Osteocyte (in vitro differentiated cells): Measurements from ENCODE around the gene MROH8. TPM values are rescaled to one million over a fixed set of nuclear protein-coding genes. Genes with fewer than 3 reads are reported as not detected.

ENCODE experiments used
- DNase-seq: peaks from one replicate; pipeline ENCODE4 v3.0.0; 2021; ENCODE audit warnings: mixed read lengths; ENCODE audit not compliant: unreplicated experiment; ENCODE audit errors: extremely low spot score
- H3K27ac Mint-ChIP-seq: one replicate; pipeline ENCODE4 v1.8.0; 2021; ENCODE audit warnings: mild to moderate bottlenecking, mixed read lengths; ENCODE audit not compliant: unreplicated experiment
- H3K27me3 Mint-ChIP-seq: one replicate; pipeline ENCODE4 v1.8.0; 2021; ENCODE audit warnings: mixed read lengths; ENCODE audit not compliant: unreplicated experiment
- H3K36me3 Mint-ChIP-seq: one replicate; pipeline ENCODE4 v1.8.0; 2021; ENCODE audit warnings: mixed read lengths; ENCODE audit not compliant: unreplicated experiment
- H3K4me1 Mint-ChIP-seq: one replicate; pipeline ENCODE4 v1.8.0; 2021; ENCODE audit warnings: mixed read lengths; ENCODE audit not compliant: unreplicated experiment
- H3K4me3 Mint-ChIP-seq: one replicate; pipeline ENCODE4 v1.8.0; 2021; ENCODE audit warnings: mild to moderate bottlenecking, moderate library complexity, mixed read lengths; ENCODE audit not compliant: unreplicated experiment
- H3K9me3 Mint-ChIP-seq: one replicate; pipeline ENCODE4 v1.8.0; 2021; ENCODE audit warnings: mixed read lengths; ENCODE audit not compliant: unreplicated experiment
- total RNA-seq: library from RNA; stranded (reverse); gene quantifications from 2 replicates; pipeline ENCODE4 v1.2.1, GENCODE V29; 2021
- TF ChIP-seq, protein P1 (sequence below): fragments of 200-600 bp; sonication (generic); IDR thresholded peaks from 2 replicates; pipeline ENCODE4 v1.5.0; 2021; ENCODE audit warnings: antibody characterized with exemption, mild to moderate bottlenecking, moderate library complexity

MROH8 gene
- total RNA-seq, 1 donor from 2014 or later, result 1.5 TPM

- Mint-ChIP-seq H3K27me3 (no peaks in the 10 kb centered on the region), H3K4me3 (no peak overlapping the region), H3K4me1 (peaks cover 15% of the 10 kb centered on the region), H3K27ac (no peak overlapping the region), H3K36me3 (peaks cover 45% of the 10 kb centered on the region), H3K9me3 (no peaks in the 10 kb centered on the region)
- no peak for DNase-seq
- TF ChIP-seq, protein P1, sequence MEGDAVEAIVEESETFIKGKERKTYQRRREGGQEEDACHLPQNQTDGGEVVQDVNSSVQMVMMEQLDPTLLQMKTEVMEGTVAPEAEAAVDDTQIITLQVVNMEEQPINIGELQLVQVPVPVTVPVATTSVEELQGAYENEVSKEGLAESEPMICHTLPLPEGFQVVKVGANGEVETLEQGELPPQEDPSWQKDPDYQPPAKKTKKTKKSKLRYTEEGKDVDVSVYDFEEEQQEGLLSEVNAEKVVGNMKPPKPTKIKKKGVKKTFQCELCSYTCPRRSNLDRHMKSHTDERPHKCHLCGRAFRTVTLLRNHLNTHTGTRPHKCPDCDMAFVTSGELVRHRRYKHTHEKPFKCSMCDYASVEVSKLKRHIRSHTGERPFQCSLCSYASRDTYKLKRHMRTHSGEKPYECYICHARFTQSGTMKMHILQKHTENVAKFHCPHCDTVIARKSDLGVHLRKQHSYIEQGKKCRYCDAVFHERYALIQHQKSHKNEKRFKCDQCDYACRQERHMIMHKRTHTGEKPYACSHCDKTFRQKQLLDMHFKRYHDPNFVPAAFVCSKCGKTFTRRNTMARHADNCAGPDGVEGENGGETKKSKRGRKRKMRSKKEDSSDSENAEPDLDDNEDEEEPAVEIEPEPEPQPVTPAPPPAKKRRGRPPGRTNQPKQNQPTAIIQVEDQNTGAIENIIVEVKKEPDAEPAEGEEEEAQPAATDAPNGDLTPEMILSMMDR, result no peak
These were observed 25.8 kb upstream of the MROH8 start for GRCh38 chr20:37205130-37205529.

GRCh38 chr20:37204056-37204455, 24.7 kb upstream of the MROH8 start:
- H3K27ac Mint-ChIP-seq, result no peak overlapping the region
- no peak overlapping the region for H3K4me3 Mint-ChIP-seq
- peaks cover 15% of the 10 kb centered on the region for H3K4me1 Mint-ChIP-seq
- H3K27me3 Mint-ChIP-seq, result no peaks in the 10 kb centered on the region
- DNase-seq, result no peak
- H3K36me3 Mint-ChIP-seq, result peaks cover 50% of the 10 kb centered on the region
- TF ChIP-seq, protein P1, result no peak
- H3K9me3 Mint-ChIP-seq, result no peaks in the 10 kb centered on the region

DNA sequence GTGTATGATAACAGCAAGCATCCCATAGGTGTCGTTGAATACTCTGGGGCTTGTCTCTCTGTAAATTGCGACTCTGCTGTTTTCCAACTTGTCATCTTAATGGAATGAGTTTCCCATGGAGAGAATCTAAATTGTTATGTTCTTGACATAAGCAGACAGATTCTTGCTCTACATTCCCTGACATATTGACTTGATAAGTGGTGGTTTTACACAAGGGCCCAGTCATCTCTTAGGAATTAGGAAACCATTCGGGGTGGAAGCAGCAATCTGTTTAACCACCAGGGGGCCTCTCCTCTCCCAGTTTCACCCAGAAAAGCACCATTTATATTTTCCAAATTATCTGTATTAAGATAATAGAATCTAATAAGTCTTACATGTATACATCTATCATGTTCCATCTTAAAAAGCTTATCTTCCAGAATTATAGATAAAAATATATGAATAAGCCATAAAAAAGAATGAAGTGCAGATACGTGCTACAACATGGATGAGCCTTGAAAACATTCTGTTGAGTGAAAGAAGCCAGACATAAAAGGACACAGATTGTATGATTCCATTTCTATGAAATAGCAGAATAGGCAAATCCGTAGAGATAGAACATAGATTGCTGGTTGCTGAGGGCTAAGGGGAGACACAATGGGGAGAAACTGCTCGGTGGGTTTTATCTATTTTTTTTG, 23.1 kb upstream of the MROH8 start:
- H3K27me3 Mint-ChIP-seq, result no peaks in the 10 kb centered on the region
- H3K27ac Mint-ChIP-seq, result peak overlapping the region; percentile 82
- H3K9me3 Mint-ChIP-seq, result no peaks in the 10 kb centered on the region

GRCh38 chr20:37201827-37202162, 22.4 kb upstream of the MROH8 start:
- H3K9me3 Mint-ChIP-seq, result no peaks in the 10 kb centered on the region
- peaks cover 15% of the 10 kb centered on the region for H3K4me1 Mint-ChIP-seq
- peak overlapping the region; percentile 82 for H3K27ac Mint-ChIP-seq
- H3K27me3 Mint-ChIP-seq, result no peaks in the 10 kb centered on the region
- TF ChIP-seq, protein P1, result no peak
- DNase-seq, result no peak
- H3K36me3 Mint-ChIP-seq, result peaks cover 44% of the 10 kb centered on the region
- no peak overlapping the region for H3K4me3 Mint-ChIP-seq

More for the DNA sequence above, 23.1 kb upstream of the MROH8 start:
- TF ChIP-seq, protein P1, result peak; percentile 89
- H3K36me3 Mint-ChIP-seq, result peaks cover 50% of the 10 kb centered on the region
- no peak for DNase-seq
- peak overlapping the region; percentile 39 for H3K4me3 Mint-ChIP-seq
- H3K4me1 Mint-ChIP-seq, result peaks cover 15% of the 10 kb centered on the region

DNA sequence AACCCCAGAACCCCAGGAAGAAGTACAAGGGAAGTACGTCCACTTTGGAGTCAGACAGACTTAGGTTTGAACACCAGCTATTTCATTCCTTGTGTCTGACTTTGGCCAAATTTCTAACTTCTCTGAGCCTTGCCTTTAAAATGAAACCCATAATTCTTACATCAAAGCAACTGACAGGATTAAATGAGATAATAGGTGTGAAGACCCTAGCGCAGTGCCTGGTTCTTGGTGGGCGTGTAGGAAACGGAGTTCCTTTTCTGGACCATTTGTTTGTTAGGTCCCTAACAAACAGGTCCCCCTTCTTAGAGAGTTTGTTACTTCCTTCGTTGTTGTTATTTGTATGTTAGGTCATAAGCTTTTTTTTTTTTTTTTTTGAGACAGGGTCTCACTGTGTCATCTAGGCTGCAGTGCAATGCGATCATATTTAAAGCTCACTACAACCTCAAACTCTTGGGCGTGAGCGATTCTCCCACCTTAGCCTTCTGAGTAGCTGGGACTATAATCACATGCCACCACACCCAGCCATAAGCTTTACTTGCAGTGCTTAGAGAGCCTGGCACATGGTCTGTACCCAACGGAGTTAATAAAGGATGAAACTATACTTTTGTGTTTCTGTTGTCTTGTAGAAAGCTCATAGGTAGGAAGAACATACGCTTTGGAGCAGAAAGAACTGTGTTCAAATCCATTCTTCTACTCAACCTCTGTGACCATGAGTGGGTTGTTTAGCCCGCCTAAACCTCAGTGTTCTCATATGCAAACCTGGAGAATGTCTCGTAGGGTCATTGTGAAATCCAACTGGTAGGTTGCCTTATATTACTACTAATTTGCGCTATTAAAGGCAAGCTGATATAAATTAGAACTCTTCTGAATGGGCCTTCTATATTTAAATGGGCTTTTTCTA, 21.8 kb upstream of the MROH8 start:
- Mint-ChIP-seq H3K4me3 (no peak overlapping the region), H3K27ac (peak overlapping the region; percentile 82), H3K36me3 (peaks cover 41% of the 10 kb centered on the region), H3K27me3 (no peaks in the 10 kb centered on the region), H3K9me3 (no peaks in the 10 kb centered on the region), H3K4me1 (peaks cover 15% of the 10 kb centered on the region)
- TF ChIP-seq, protein P1, result no peak
- no peak for DNase-seq
